ENCODE data around the gene HLA-C. TPM values are rescaled to one million over a fixed set of nuclear protein-coding genes. Genes with fewer than 3 reads are reported as not detected.
"Not testable (repeated sequence)": the region's sequence is repeated elsewhere in the genome, so short reads cannot be mapped to it uniquely, and the experiment has no call there.

Gene HLA-C
- total RNA-seq, 1 donor from 2014 or later, result 893 TPM

DNA sequence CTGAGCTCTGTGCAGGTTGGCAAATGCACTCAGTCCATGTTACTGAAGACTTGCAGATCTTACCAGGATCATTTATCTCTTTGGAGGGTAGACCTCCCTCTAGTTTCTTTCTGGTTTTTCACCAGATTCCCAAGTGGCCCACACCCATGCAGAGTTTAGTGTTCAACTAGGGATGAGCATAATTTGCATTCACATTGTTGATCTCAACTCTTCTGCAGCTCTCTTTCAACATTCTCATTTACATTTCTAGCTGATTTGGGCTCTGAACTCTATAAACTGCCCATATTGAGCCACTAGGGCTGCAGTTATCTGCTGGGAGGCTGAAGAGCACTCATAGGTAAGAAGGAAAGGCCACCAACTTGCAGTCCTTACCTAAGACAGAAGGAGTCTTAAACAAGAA is 17.9 kb upstream of the HLA-C start:
- Mint-ChIP-seq H3K27ac (no peak overlapping the region), H3K9me3 (no peaks in the 10 kb centered on the region), H3K36me3 (ENCODE audit: low read depth) (no peaks in the 10 kb centered on the region)

DNA sequence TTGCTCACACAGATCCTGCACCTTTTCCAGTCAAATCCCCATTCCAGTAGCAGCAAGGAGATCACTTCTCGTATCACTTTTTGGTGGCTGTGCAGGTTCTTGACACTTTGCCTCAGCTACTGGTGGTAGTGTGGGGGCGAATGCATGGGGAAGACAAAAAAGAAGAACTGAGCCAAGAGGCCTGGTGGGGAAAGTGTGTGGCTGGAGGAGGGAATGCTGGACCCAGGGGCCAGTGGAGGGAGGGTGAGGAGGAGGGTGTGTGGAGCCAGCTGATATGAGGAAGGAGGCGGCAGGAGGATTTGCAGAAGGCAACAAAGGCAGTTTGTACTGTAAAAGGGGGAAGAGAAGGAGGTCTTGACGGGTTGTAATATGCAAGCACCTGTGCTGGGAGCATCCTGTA is 15.7 kb upstream of the HLA-C start:
- peaks cover 13% of the 10 kb centered on the region for H3K27me3 Mint-ChIP-seq
- no peak overlapping the region for H3K27ac Mint-ChIP-seq
- H3K4me1 Mint-ChIP-seq, result peaks cover 7% of the 10 kb centered on the region
- no peaks in the 10 kb centered on the region for H3K36me3 Mint-ChIP-seq (ENCODE audit: low read depth)
- H3K4me3 Mint-ChIP-seq, result no peak overlapping the region
- intact Hi-C loops (cut with micrococcal nuclease), result no loop called here
- no peak for DNase-seq
- H3K9me3 Mint-ChIP-seq, result no peaks in the 10 kb centered on the region

More for the DNA sequence above, 17.9 kb upstream of the HLA-C start:
- Mint-ChIP-seq H3K27me3 (peaks cover 16% of the 10 kb centered on the region), H3K4me1 (peaks cover 7% of the 10 kb centered on the region), H3K4me3 (no peak overlapping the region)
- DNase-seq, result no peak
- intact Hi-C loops (cut with micrococcal nuclease), result no loop called here

- Mint-ChIP-seq H3K27ac (no peak overlapping the region), H3K4me1 (peaks cover 7% of the 10 kb centered on the region), H3K27me3 (peaks cover 12% of the 10 kb centered on the region), H3K4me3 (no peak overlapping the region), H3K9me3 (no peaks in the 10 kb centered on the region), H3K36me3 (ENCODE audit: low read depth) (no peaks in the 10 kb centered on the region)
- DNase-seq, result no peak
- intact Hi-C loops (cut with micrococcal nuclease), result no loop called here
Measured at GRCh38 chr6:31285982-31286381, 14.1 kb upstream of the HLA-C start.

DNA sequence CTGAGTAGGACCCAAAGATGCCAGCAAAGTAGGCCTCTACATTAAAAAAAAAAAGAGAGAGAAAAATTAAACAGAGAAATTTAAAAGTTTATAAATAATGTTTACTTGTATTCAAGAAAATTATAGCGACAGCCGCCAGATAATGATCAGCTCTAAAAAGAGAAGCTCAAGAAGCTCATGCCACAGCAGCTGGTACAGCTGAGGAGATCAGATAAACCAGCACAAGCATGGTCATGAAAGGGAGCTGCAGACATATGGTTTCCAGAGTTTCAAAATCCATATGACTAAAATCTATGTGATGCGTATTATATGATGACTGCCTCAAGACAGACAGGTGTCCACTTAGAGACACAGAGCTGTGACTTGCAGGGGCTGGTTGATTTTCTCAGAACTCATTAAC is 13.6 kb upstream of the HLA-C start:
- intact Hi-C loops (cut with micrococcal nuclease), result no loop called here
- Mint-ChIP-seq H3K27ac (no peak overlapping the region), H3K4me1 (peaks cover 7% of the 10 kb centered on the region), H3K36me3 (ENCODE audit: low read depth) (no peaks in the 10 kb centered on the region), H3K27me3 (peaks cover 12% of the 10 kb centered on the region), H3K4me3 (no peak overlapping the region), H3K9me3 (no peaks in the 10 kb centered on the region)
- DNase-seq, result no peak

- H3K36me3 Mint-ChIP-seq (ENCODE audit: low read depth); DNase-seq; H3K27ac Mint-ChIP-seq; H3K4me1 Mint-ChIP-seq; H3K9me3 Mint-ChIP-seq; H3K4me3 Mint-ChIP-seq; intact Hi-C loops (cut with micrococcal nuclease): not testable (repeated sequence)
- peaks cover 39% of the 10 kb centered on the region for H3K27me3 Mint-ChIP-seq
Measured at GRCh38 chr6:31279647-31280046, 7.8 kb upstream of the HLA-C start.

DNA sequence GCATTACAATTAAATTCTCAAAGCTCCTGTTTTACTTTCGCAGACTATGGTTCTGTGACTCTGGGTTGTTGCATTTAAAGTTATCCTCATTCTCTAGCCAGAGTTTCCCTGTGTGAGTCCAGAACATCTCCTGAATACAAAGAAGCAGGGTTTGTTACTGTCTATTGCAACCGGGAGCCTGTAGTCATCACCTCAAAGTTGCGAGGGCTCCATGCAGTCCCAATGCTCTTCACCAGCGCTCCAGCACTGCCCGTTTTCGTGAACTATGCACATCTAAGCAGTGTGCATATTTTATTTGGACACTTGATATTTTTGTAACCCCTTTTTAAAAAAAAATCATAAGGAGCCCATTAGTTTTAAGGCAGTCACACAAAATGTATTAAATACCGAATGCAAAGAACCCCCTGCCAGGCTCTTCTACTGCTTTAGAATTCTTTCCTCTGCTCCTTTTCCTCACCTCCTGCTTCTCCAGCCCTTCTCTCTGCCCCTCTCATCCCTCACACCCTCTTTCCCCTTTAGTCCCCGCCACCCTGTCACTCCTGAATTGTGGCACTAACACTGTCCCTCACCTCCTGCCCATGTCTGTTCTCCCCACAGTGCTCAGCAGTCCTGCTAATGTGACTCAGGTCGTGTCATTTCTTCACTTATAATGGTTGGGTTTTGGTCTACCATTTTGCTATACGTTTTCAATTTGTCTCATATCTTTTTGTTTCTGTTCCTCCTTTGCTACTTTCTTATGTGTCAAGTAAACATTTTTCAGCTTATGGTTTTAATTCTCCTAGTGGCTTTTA is 1.1 kb upstream of the HLA-C start:
- intact Hi-C loops (cut with micrococcal nuclease), result loop anchor here (1.0 to 2.0 kb wide), 3 partner anchors 70 to 114 kb away; partner anchors contain the start of gene TCF19
- no peaks in the 10 kb centered on the region for H3K9me3 Mint-ChIP-seq
- H3K4me1 Mint-ChIP-seq, result peaks cover 41% of the 10 kb centered on the region
- H3K27ac Mint-ChIP-seq, result peak overlapping the region; percentile 100
- peaks cover 38% of the 10 kb centered on the region for H3K36me3 Mint-ChIP-seq (ENCODE audit: low read depth)
- peak overlapping the region; percentile 98 for H3K4me3 Mint-ChIP-seq
- peaks cover 19% of the 10 kb centered on the region for H3K27me3 Mint-ChIP-seq
- DNase-seq, result peak; percentile 77

DNA sequence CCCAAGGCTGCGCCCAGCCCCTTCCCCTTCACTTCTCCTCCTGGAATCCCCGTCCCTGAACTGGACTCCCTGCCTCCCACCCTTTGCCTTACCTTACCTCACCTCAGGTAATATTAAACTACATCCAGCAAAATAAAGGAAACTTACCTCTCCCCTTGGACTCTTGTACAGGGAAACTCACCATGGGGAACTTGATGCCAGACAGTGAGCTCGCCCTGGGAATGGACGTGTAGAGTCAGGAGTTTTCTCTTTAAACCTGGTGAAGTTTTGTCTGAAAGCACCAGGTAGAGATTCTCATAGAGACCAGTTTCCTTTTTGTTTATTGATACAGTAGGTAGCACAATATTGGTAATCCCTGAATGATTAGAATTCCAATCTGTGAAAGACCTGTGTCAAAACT is 544 bp upstream of the HLA-C start:
- Mint-ChIP-seq H3K27me3 (peaks cover 14% of the 10 kb centered on the region), H3K9me3 (no peaks in the 10 kb centered on the region), H3K4me3 (peak overlapping the region; percentile 98), H3K4me1 (peaks cover 46% of the 10 kb centered on the region), H3K36me3 (ENCODE audit: low read depth) (peaks cover 44% of the 10 kb centered on the region), H3K27ac (peak overlapping the region; percentile 100)
- peak; percentile 72 for DNase-seq
- intact Hi-C loops (cut with micrococcal nuclease), result loop anchor here (1.0 to 2.0 kb wide), 2 partner anchors 69 to 114 kb away; partner anchors contain the start of gene TCF19

DNA sequence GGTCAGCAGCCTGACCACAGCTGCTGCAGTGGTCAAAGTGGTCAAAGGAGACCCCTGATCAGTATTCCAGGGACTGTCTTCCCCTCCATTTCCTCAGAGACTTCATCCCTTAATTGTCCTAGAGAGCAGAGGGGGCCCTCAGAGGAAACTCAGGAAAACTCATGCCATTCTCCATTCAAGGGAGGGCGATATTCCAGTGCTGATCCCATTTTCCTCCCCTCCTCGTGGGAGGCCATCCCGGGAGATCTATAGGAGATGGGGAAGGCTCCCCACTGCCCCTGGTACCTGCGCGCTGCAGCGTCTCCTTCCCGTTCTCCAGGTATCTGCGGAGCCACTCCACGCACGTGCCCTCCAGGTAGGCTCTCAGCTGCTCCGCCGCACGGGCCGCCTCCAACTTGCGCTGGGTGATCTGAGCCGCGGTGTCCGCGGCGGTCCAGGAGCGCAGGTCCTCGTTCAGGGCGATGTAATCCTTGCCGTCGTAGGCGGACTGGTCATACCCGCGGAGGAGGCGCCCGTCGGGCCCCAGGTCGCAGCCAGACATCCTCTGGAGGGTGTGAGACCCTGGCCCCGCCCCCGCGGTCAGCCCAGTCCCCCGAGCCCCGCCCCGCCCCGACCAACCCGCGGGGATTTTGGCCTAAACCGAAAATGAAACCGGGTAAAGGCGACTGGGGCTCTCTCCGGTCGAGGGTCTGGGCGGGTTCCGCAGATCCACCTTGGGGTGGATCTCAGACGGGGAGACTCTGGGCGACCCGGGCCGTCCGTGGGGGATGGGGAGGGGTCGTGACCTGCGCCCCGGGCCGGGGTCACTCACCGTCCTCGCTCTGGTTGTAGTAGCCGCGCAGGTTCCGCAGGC is 878 bp downstream of the HLA-C start:
- H3K27ac Mint-ChIP-seq, result peak overlapping the region; percentile 100
- peak overlapping the region; percentile 98 for H3K4me3 Mint-ChIP-seq
- no peaks in the 10 kb centered on the region for H3K9me3 Mint-ChIP-seq
- peaks cover 3% of the 10 kb centered on the region for H3K27me3 Mint-ChIP-seq
- peaks cover 50% of the 10 kb centered on the region for H3K36me3 Mint-ChIP-seq (ENCODE audit: low read depth)
- intact Hi-C loops (cut with micrococcal nuclease), result loop anchor here (1.0 kb wide), 2 partner anchors 85 to 96 kb away; no protein-coding TSS in a partner anchor
- peak; percentile 84 for DNase-seq
- peaks cover 50% of the 10 kb centered on the region for H3K4me1 Mint-ChIP-seq

- no peaks in the 10 kb centered on the region for H3K27me3 Mint-ChIP-seq
- peaks cover 50% of the 10 kb centered on the region for H3K36me3 Mint-ChIP-seq (ENCODE audit: low read depth)
- intact Hi-C loops (cut with micrococcal nuclease), result no loop called here
Measured at GRCh38 chr6:31268836-31269235, 3.1 kb downstream of the HLA-C start.

GRCh38 chr6:31268369-31268765 is 3.5 kb downstream of the HLA-C start:
- no peaks in the 10 kb centered on the region for H3K27me3 Mint-ChIP-seq
- no peak for DNase-seq
- intact Hi-C loops (cut with micrococcal nuclease), result no loop called here
- H3K27ac Mint-ChIP-seq, result peak overlapping the region; percentile 25
- H3K4me1 Mint-ChIP-seq, result peaks cover 40% of the 10 kb centered on the region
- peaks cover 50% of the 10 kb centered on the region for H3K36me3 Mint-ChIP-seq (ENCODE audit: low read depth)
- no peaks in the 10 kb centered on the region for H3K9me3 Mint-ChIP-seq
- H3K4me3 Mint-ChIP-seq, result peak overlapping the region; percentile 98

More at GRCh38 chr6:31268836-31269235, 3.1 kb downstream of the HLA-C start:
- DNase-seq, result no peak
- Mint-ChIP-seq H3K4me1 (peaks cover 42% of the 10 kb centered on the region), H3K27ac (peak overlapping the region; percentile 57), H3K9me3 (no peaks in the 10 kb centered on the region), H3K4me3 (peak overlapping the region; percentile 98)

DNA sequence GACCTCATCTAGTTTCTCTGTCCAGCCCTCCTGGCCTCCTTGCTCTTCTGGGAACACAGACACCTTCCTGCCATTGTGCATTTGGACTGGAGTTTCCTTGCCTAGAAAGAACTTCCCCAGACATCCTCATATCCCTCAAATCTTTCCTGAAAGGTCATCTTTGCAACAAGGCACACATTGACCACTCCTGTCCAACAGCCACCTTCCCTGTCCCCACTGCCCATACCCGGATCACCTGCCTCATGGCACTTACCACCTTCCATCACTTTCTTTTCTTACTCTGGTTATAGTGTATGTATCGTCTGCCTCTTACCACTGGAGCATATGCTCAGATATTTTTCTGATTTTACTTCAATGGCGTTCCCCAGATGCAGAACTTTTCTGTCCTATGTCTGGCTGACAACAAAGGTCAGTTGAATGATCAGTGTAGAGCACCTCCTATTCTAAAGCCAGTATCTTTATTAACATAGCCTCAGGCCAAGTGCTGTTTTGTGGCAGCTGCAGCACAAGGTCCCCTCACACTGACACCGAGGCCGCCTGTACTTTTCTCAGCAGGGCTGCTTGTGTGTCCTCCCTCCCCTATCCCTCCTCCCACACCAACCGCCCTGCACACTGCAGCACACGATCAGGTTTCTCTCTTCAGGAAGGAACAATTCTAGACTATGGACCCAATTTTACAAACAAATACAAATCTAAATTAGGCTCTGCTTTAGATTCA is 4.1 kb downstream of the HLA-C start:
- Mint-ChIP-seq H3K9me3 (no peaks in the 10 kb centered on the region), H3K4me3 (peak overlapping the region; percentile 98), H3K4me1 (peaks cover 36% of the 10 kb centered on the region), H3K27me3 (no peaks in the 10 kb centered on the region), H3K27ac (peak overlapping the region; percentile 25), H3K36me3 (ENCODE audit: low read depth) (peaks cover 50% of the 10 kb centered on the region)
- intact Hi-C loops (cut with micrococcal nuclease), result no loop called here
- DNase-seq, result peak; percentile 62

DNA sequence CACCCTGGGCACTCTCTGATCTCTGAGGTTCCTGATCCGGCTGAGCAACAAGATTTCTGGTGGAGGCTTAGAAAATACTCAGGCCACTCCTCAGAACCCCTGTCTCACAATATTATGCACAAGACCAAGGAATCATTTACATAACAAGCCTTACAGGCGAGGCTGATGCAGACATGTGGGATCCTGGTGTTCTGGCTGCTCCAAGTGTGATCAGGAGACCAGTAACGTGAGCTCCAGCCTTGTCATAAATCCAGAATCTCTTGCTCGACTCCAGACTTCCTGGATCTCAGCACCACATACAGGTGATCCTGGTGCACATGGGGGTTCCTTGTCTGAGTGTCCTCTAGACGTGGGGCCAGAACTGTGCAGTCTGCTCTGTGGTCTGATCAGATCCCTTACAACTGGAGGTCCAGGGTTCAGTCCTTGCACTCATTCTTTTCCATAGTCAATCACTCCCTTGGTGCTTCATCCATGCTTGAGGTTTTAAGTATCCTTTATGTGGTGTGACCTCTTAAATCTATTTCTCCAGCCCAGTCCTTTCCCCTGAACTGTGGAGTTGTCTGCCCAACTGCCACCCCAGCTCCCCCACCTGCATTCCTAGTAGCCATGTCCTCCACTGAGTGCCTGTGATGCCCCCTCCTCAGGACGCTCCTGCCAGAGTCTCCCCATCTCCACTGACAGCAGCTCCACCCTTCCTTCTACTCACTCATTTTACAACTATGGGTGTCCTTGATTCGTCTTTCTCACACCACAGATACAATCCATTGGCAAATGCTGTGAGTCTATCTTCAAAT is 5.1 kb downstream of the HLA-C start:
- no peak for DNase-seq
- H3K9me3 Mint-ChIP-seq, result peaks cover 5% of the 10 kb centered on the region
- peaks cover 45% of the 10 kb centered on the region for H3K36me3 Mint-ChIP-seq (ENCODE audit: low read depth)
- peak overlapping the region; percentile 9 for H3K27ac Mint-ChIP-seq
- H3K4me3 Mint-ChIP-seq, result no peak overlapping the region
- peaks cover 3% of the 10 kb centered on the region for H3K27me3 Mint-ChIP-seq
- intact Hi-C loops (cut with micrococcal nuclease), result no loop called here
- peaks cover 32% of the 10 kb centered on the region for H3K4me1 Mint-ChIP-seq

- Mint-ChIP-seq H3K36me3 (ENCODE audit: low read depth) (peaks cover 38% of the 10 kb centered on the region), H3K27me3 (peaks cover 3% of the 10 kb centered on the region), H3K4me3 (no peak overlapping the region), H3K4me1 (peaks cover 31% of the 10 kb centered on the region), H3K9me3 (peaks cover 5% of the 10 kb centered on the region), H3K27ac (no peak overlapping the region)
- no peak for DNase-seq
- intact Hi-C loops (cut with micrococcal nuclease), result no loop called here
Measured at GRCh38 chr6:31265926-31266325, 6.0 kb downstream of the HLA-C start.

Measured in activated CD4-positive, alpha-beta T cell treated with anti-CD3 and anti-CD28 coated beads, Interleukin-2, amount 10 ng/mL, durations not matched to agents 24 days and 14 days (primary cell).